H9 (cell line): ENCODE results near the gene P2RX6. TPM values are rescaled to one million over a fixed set of nuclear protein-coding genes. Genes with fewer than 3 reads are reported as not detected.

Experiments used
- DNase-seq: peaks from one replicate; pipeline ENCODE4 v3.0.0-alpha.2; 2017
- H2AFZ ChIP-seq: one replicate; pipeline ENCODE4 v1.6.1; 2013; ENCODE audit warnings: mild to moderate bottlenecking, low read length, control low read depth, moderate library complexity
- H2AK5ac ChIP-seq: 2 replicates; pipeline ENCODE4 v1.6.1; 2013; ENCODE audit warnings: low read length, control low read depth, mixed read lengths; ENCODE audit not compliant: insufficient read length
- H2BK120ac ChIP-seq: one replicate; pipeline ENCODE4 v1.6.1; 2013; ENCODE audit warnings: low read depth, mild to moderate bottlenecking, low read length, control low read depth, inconsistent platforms; ENCODE audit not compliant: poor library complexity, severe bottlenecking
- H2BK12ac ChIP-seq: 2 replicates; pipeline ENCODE4 v1.6.1; 2013; ENCODE audit warnings: low read length, control low read depth, mixed read lengths, low read depth; ENCODE audit not compliant: insufficient read length
- H2BK15ac ChIP-seq: 2 replicates; pipeline ENCODE4 v1.6.1; 2013; ENCODE audit warnings: low read depth, low read length, control low read depth
- H2BK20ac ChIP-seq: one replicate; pipeline ENCODE4 v1.6.1; 2013; ENCODE audit warnings: low read depth, mild to moderate bottlenecking, low read length, control low read depth, inconsistent platforms; ENCODE audit not compliant: poor library complexity, severe bottlenecking
- H2BK5ac ChIP-seq: 2 replicates; pipeline ENCODE4 v1.6.1; 2013; ENCODE audit warnings: low read length, control low read depth, mixed read lengths; ENCODE audit not compliant: insufficient read length
- H3K14ac ChIP-seq: 2 replicates; pipeline ENCODE4 v1.6.1; 2013; ENCODE audit warnings: low read length, control low read depth; ENCODE audit not compliant: insufficient read depth
- H3K18ac ChIP-seq: 2 replicates; pipeline ENCODE4 v1.6.1; 2013; ENCODE audit warnings: low read depth, mild to moderate bottlenecking, mixed read lengths, low read length, control low read depth; ENCODE audit not compliant: insufficient read length
- H3K23ac ChIP-seq: 2 replicates; pipeline ENCODE4 v1.6.1; 2013; ENCODE audit warnings: low read length, control low read depth, mixed read lengths, low read depth; ENCODE audit not compliant: insufficient read length
- H3K23me2 ChIP-seq: 2 replicates; pipeline ENCODE4 v1.6.1; 2013; ENCODE audit warnings: low read depth, mild to moderate bottlenecking, mixed read lengths, low read length, control low read depth; ENCODE audit not compliant: insufficient read length, poor library complexity, severe bottlenecking
- H3K27ac ChIP-seq: 2 replicates; pipeline ENCODE4 v1.5.1; 2013; ENCODE audit warnings: low read length, control low read depth, mixed read lengths, low read depth; ENCODE audit not compliant: insufficient read length
- H3K27me3 ChIP-seq: 2 replicates; pipeline ENCODE4 v1.6.1; 2013; ENCODE audit warnings: low read length, control low read depth, inconsistent platforms; ENCODE audit not compliant: insufficient read depth
- H3K4ac ChIP-seq: 2 replicates; pipeline ENCODE4 v1.6.1; 2013; ENCODE audit warnings: low read depth, mild to moderate bottlenecking, control low read depth, inconsistent platforms, low read length, moderate library complexity
- H3K4me1 ChIP-seq: 2 replicates; pipeline ENCODE4 v1.6.1; 2013; ENCODE audit warnings: low read length, control low read depth, inconsistent platforms; ENCODE audit not compliant: insufficient read depth
- H3K4me2 ChIP-seq: 2 replicates; pipeline ENCODE4 v1.6.1; 2013; ENCODE audit warnings: low read length, control low read depth, mixed read lengths; ENCODE audit not compliant: insufficient read length, insufficient read depth
- H3K56ac ChIP-seq: 2 replicates; pipeline ENCODE4 v1.6.1; 2013; ENCODE audit warnings: low read depth, mild to moderate bottlenecking, mixed read lengths, low read length, control low read depth; ENCODE audit not compliant: insufficient read length
- H3K79me1 ChIP-seq: 2 replicates; pipeline ENCODE4 v1.6.1; 2013; ENCODE audit warnings: low read depth, mild to moderate bottlenecking, moderate library complexity, low read length, control low read depth, inconsistent platforms; ENCODE audit not compliant: insufficient read depth, poor library complexity, severe bottlenecking
- H3K79me2 ChIP-seq: 2 replicates; pipeline ENCODE4 v1.6.1; 2013; ENCODE audit warnings: low read length, control low read depth, inconsistent platforms; ENCODE audit not compliant: insufficient read depth
- H3K9ac ChIP-seq: 2 replicates; pipeline ENCODE4 v1.6.1; 2013; ENCODE audit warnings: low read length, control low read depth, mixed read lengths; ENCODE audit not compliant: insufficient read length; ENCODE audit errors: extremely low read depth
- H3K9me3 ChIP-seq: one replicate; pipeline ENCODE4 v1.6.1; 2013; ENCODE audit warnings: low read depth, low read length, inconsistent platforms; ENCODE audit not compliant: control insufficient read depth
- H3T11ph ChIP-seq: one replicate; pipeline ENCODE4 v1.6.1; 2013; ENCODE audit warnings: mild to moderate bottlenecking, low read length, control low read depth, inconsistent platforms
- H4K20me1 ChIP-seq: one replicate; pipeline ENCODE4 v1.6.1; 2013; ENCODE audit not compliant: control insufficient read depth, insufficient read length, insufficient read depth
- H4K5ac ChIP-seq: 2 replicates; pipeline ENCODE4 v1.6.1; 2013; ENCODE audit warnings: low read depth, mild to moderate bottlenecking, mixed read lengths, low read length, control low read depth; ENCODE audit not compliant: insufficient read length
- H4K8ac ChIP-seq: replicated peaks from 2 replicates; pipeline ENCODE4 v1.6.1; 2013; ENCODE audit warnings: low read length, control low read depth, mixed read lengths, low read depth; ENCODE audit not compliant: insufficient read length
- H4K91ac ChIP-seq: 2 replicates; pipeline ENCODE4 v1.6.1; 2013; ENCODE audit warnings: low read depth, mild to moderate bottlenecking, moderate library complexity, mixed read lengths, low read length, control low read depth; ENCODE audit not compliant: insufficient read length
- H3K27ac Mint-ChIP-seq, 3 experiments: 2 replicates in 2 of 3; 3 replicates in 1 of 3; pipeline ENCODE4 v1.8.0; 2020 to 2021; ENCODE audit warnings: mixed read lengths in 3 of 3, mild to moderate bottlenecking in 1 of 3, moderate library complexity in 1 of 3
- H3K27me3 Mint-ChIP-seq: 2 replicates; pipeline ENCODE4 v1.8.0; 2021; ENCODE audit warnings: low read depth, mild to moderate bottlenecking, moderate library complexity, mixed read lengths
- H3K36me3 Mint-ChIP-seq, 3 experiments: 2 replicates in 2 of 3; 3 replicates in 1 of 3; pipeline ENCODE4 v1.8.0; 2020 to 2021; ENCODE audit warnings: low read depth in 3 of 3, mixed read lengths in 3 of 3; ENCODE audit not compliant: insufficient read depth in 1 of 3
- H3K4me1 Mint-ChIP-seq, 2 experiments: 2 replicates each; pipeline ENCODE4 v1.8.0; 2020; ENCODE audit warnings: mixed read lengths in 2 of 2
- H3K4me3 Mint-ChIP-seq, 2 experiments: 2 replicates in 1 of 2; 3 replicates in 1 of 2; pipeline ENCODE4 v1.8.0; 2020 to 2021; ENCODE audit warnings: mild to moderate bottlenecking in 2 of 2, mixed read lengths in 2 of 2, moderate library complexity in 1 of 2
- H3K9me3 Mint-ChIP-seq, 2 experiments: 2 replicates in 1 of 2; 3 replicates in 1 of 2; pipeline ENCODE4 v1.8.0; 2020; ENCODE audit warnings: mild to moderate bottlenecking in 2 of 2, mixed read lengths in 2 of 2, moderate library complexity in 1 of 2
- WGBS: extraction: QIAGEN DNeasy Blood & Tissue Kit; methylation state at CpG from one replicate; pipeline ENCODE4 v1.1.7; 2013; ENCODE audit warnings: missing lambda C conversion rate, low lambda C conversion rate, mixed read lengths; ENCODE audit not compliant: insufficient read length; ENCODE audit errors: extremely low coverage; 5-methylcytosine and 5-hydroxymethylcytosine counted together
- total RNA-seq: library from RNA; stranded (reverse); gene quantifications from 2 replicates; pipeline ENCODE4 v1.2.1, GENCODE V29; 2021
- TF ChIP-seq, protein P1 (sequence below): fragments of 200-600 bp; sonication (generic); conservative IDR thresholded peaks from 3 replicates; pipeline ENCODE4 v1.8.0; 2021; ENCODE audit warnings: antibody characterized with exemption, mild to moderate bottlenecking

The P2RX6 gene
- total RNA-seq, 1 experiment from 2014 or later, result not detected

DNA sequence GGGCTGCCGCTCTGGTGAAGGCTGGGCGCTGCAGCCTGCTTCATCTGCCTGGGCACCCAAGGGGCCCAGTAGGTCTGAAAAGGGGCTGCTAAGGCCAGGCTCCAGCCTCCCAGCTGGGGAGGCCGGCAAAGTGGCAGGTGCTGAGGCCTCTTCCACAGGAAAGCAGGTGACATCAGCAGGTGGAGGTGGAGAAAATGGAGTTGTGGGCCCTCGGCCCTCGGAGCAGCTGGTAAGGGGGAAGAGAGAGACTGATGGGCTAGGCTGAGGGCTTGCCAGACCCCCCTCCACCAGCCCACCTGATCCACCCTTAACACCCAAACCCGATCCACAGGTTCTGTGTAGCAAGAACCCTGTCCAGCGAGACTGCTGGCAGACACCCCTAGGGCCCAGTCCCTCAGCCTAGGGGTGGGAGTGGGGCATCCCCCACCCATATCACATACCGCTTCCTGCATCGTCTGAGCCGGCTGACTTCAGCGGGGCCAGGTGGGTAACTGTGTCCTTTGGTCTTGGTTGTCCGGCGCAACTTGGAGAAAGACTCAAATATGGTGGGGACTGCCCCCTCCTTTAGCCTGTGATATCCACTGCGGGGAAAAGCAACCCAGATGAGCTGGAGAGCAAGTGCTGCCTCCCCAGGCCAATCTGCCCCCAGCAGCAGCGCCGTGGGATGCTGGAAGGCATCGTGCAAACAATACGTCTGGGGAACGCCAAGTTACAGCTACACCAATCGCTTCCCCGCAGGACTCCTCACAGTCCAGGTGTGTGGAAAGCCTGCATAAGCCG, 14.6 kb upstream of the P2RX6 start:
- Mint-ChIP-seq H3K4me3 (peak overlapping the region; percentile 88 to 92), H3K27me3 (no peaks in the 10 kb centered on the region), H3K27ac (no peak overlapping the region; a peak in 1 of 7 replicates), H3K4me1 (peaks cover 11 to 17% of the 10 kb centered on the region in 2 experiments), H3K36me3 (peaks cover 0 to 12% (median 1%) of the 10 kb centered on the region in 3 experiments; a peak in 5 of 7 replicates), H3K9me3 (no peaks in the 10 kb centered on the region)
- no peak overlapping the region for H2AFZ ChIP-seq
- no peak overlapping the region for H3K27ac ChIP-seq
- H3K18ac ChIP-seq, result no peak overlapping the region
- H2BK12ac ChIP-seq, result no peak overlapping the region
- H3K9me3 ChIP-seq, result no peaks in the 10 kb centered on the region
- H2BK15ac ChIP-seq, result no peak overlapping the region
- H3K9ac ChIP-seq, result peak overlapping the region; percentile 48
- no peaks in the 10 kb centered on the region for H3K27me3 ChIP-seq
- H3K23me2 ChIP-seq, result peaks cover 11% of the 10 kb centered on the region
- no peak overlapping the region for H2BK120ac ChIP-seq
- DNase-seq, result no peak
- no peak overlapping the region for H3K14ac ChIP-seq
- H3K79me1 ChIP-seq, result no peaks in the 10 kb centered on the region
- H3T11ph ChIP-seq, result no peak overlapping the region
- H4K91ac ChIP-seq, result no peak overlapping the region
- H3K56ac ChIP-seq, result no peak overlapping the region
- WGBS, result no CpG with 5 or more reads among the region's 22 CpGs
- no peak overlapping the region for H3K23ac ChIP-seq
- H2AK5ac ChIP-seq, result no peak overlapping the region
- H2BK5ac ChIP-seq, result no peak overlapping the region
- H3K4ac ChIP-seq, result no peak overlapping the region
- H2BK20ac ChIP-seq, result no peak overlapping the region
- no peak overlapping the region for H4K8ac ChIP-seq
- H3K4me2 ChIP-seq, result peak overlapping the region; percentile 57
- no peak overlapping the region for H4K5ac ChIP-seq
- TF ChIP-seq, protein P1, sequence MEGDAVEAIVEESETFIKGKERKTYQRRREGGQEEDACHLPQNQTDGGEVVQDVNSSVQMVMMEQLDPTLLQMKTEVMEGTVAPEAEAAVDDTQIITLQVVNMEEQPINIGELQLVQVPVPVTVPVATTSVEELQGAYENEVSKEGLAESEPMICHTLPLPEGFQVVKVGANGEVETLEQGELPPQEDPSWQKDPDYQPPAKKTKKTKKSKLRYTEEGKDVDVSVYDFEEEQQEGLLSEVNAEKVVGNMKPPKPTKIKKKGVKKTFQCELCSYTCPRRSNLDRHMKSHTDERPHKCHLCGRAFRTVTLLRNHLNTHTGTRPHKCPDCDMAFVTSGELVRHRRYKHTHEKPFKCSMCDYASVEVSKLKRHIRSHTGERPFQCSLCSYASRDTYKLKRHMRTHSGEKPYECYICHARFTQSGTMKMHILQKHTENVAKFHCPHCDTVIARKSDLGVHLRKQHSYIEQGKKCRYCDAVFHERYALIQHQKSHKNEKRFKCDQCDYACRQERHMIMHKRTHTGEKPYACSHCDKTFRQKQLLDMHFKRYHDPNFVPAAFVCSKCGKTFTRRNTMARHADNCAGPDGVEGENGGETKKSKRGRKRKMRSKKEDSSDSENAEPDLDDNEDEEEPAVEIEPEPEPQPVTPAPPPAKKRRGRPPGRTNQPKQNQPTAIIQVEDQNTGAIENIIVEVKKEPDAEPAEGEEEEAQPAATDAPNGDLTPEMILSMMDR, result no peak
- H3K79me2 ChIP-seq, result no peaks in the 10 kb centered on the region
- H3K4me1 ChIP-seq, result no peaks in the 10 kb centered on the region; the same call in 1 of the 2 replicates
- no peaks in the 10 kb centered on the region for H4K20me1 ChIP-seq
